ENCODE results near the gene CABCOCO1.
A peak's percentile ranks its signal among the peaks of the same experiment; 100 is the strongest.

CABCOCO1 gene

DNA sequence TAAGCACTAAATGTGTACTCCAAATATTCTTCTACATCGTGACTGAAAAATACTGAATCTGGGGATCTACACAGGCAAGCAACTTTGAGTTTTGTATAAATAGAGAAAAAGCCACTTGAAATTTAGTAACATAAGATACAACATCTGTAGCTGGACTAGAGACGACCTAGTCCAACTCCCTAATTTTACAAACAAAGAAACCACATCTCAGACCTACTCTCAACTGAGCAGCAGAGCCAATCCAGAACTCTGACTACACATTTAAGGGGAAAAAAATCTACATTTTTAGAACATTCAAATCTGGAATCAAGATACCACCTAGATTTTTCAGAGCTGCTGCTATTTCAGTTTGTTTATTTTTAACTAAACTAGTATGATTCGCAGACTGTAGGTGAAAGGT, 88.9 kb downstream of the CABCOCO1 start:
- H3K9me3 ChIP-seq (ENCODE audit: control insufficient read depth in 5 of 5, low read length in 5 of 5), result no peaks in the 10 kb centered on the region
- no peak overlapping the region for H3K4me3 ChIP-seq (ENCODE audit: low read depth in 1 of 5, low read length in 5 of 5)
- H3K9ac ChIP-seq (ENCODE audit: low read length in 5 of 5), result peak overlapping the region in 1 of 5 donors; percentile 0
- peaks cover 0 to 25% (median 19%) of the 10 kb centered on the region in 5 donors for H3K4me1 ChIP-seq (ENCODE audit: control insufficient read depth in 5 of 5, insufficient read depth in 5 of 5, low read length in 5 of 5)
- peak overlapping the region; percentile 24 for H3K27ac ChIP-seq (ENCODE audit: low read depth, low read length)
- no peaks in the 10 kb centered on the region for H3K27me3 ChIP-seq (ENCODE audit: control insufficient read depth in 5 of 5, insufficient read depth in 4 of 5, low read length in 5 of 5)
- no peaks in the 10 kb centered on the region for H3K36me3 ChIP-seq (ENCODE audit: control insufficient read depth in 5 of 5, insufficient read depth in 5 of 5, low read length in 5 of 5)

DNA sequence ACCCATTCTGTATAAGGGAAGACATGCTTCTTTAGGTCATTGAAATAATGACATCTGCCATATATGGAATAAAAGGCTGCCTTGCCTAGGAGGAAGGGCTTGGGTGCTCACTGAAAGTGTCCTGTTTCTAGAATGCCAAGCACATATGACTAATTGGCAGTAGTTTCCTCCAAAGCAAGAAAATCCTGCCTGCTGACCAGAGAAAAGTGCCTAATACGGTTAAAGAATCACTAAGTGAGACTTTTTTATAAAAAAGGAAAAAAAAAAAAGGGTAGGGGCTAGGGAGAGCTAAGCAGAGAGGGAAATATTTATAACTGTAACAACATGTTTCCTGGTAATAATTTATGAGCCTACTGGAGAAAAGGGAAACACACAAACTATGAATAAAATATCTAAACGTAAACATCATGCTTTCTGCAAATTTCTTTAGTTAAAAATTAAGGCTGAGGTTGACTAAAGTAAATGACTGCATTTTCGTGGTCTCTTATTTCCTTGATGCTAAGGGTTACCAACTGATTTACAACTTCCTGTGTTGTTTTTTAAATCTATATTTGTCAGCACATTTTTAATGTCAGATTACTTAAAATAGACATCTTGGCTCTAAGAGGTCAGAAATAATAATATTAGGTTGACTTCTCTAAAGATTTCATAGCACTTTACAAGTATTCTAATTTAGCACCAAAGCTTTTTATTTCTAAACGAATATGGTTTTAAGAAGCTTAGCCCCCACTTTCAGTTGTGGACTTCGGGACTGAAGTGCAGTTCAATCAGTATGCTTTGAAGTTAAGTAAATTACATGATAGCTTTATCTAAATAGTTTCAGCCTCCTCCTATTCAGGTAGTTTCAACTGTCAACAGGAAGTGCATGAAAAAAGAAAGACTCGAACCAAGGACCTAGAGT, 89.6 kb downstream of the CABCOCO1 start:
- H3K27ac ChIP-seq (ENCODE audit: low read depth, low read length), result peak overlapping the region; percentile 24
- H3K4me3 ChIP-seq (ENCODE audit: low read depth in 1 of 5, low read length in 5 of 5), result peak overlapping the region in 1 of 5 donors; percentile 6
- H3K27me3 ChIP-seq (ENCODE audit: control insufficient read depth in 5 of 5, insufficient read depth in 4 of 5, low read length in 5 of 5), result no peaks in the 10 kb centered on the region
- H3K36me3 ChIP-seq (ENCODE audit: control insufficient read depth in 5 of 5, insufficient read depth in 5 of 5, low read length in 5 of 5), result no peaks in the 10 kb centered on the region
- no peaks in the 10 kb centered on the region for H3K9me3 ChIP-seq (ENCODE audit: control insufficient read depth in 5 of 5, low read length in 5 of 5)
- peak overlapping the region in 1 of 5 donors; percentile 0 for H3K9ac ChIP-seq (ENCODE audit: low read length in 5 of 5)
- H3K4me1 ChIP-seq (ENCODE audit: control insufficient read depth in 5 of 5, insufficient read depth in 5 of 5, low read length in 5 of 5), result peaks cover 0 to 25% (median 19%) of the 10 kb centered on the region in 5 donors

DNA sequence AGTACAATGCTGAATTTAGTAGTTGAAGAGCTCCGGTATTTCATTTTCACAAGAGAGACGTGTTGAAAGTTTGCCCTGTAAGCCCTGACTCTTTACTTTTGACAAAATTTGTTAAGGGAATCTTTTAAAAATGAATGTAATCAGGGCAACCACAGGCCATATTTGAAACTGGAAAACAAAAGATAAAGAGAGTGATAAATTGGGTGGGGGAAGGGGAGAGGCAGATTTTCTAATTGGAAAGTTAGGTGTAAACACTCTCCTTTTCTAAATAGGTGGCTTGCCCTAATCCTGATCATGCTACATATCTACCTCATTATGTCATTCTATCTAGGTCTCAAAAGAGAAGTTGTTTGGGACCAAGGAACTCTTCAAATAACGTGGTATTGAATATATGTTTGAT, 90.7 kb downstream of the CABCOCO1 start:
- H3K4me1 ChIP-seq (ENCODE audit: control insufficient read depth in 5 of 5, insufficient read depth in 5 of 5, low read length in 5 of 5), result peaks cover 0 to 25% (median 19%) of the 10 kb centered on the region in 5 donors
- H3K9ac ChIP-seq (ENCODE audit: low read length in 5 of 5), result no peak overlapping the region

DNA sequence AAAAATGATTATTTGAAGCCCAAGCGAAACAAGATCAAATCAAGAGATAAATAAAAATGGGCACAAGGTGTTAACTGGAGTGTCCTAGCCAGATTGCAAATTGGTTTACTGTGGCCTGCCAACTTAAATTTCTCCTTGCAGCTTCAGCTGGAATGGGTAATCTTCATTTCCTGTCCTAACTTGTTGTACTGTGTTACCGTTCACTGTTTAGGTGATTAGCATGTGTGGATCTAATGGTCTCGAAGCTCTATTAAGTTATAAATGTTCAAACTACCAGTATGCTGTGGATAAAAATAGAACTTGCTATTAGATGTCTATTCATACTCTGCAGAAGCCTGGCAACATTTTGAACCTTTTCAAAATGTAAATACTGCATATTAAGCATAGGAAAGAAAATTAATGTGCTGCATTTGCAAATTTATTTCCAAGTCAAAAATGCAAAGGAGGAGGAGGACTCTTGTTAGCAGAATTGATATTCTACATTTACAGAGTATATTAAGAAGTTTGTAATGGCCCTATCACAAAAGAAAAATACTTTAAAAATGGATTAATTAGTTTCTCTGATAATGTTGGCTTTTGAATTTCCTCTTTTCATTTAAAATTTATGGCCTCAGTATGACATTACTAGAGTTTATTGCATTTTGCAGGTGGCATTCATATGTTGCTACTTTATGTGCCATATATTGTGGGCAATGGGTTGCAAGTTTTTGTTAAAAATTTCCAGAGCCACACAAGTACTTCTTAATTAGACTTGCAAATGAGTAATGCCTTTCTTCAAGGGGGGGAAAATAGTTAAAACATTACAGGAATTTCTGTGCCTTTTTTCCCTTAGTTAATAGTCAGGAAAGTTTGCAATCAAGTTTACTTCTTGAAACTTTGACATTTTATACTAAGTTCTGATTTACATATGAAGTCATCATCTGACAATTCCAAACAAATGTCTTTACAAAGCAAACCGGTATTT, 92.1 kb downstream of the CABCOCO1 start:
- H3K27ac ChIP-seq (ENCODE audit: low read depth, low read length), result no peak overlapping the region
- H3K9me3 ChIP-seq (ENCODE audit: control insufficient read depth in 5 of 5, low read length in 5 of 5), result no peaks in the 10 kb centered on the region
- no peak overlapping the region for H3K9ac ChIP-seq (ENCODE audit: low read length in 5 of 5)

More for the DNA sequence above, 90.7 kb downstream of the CABCOCO1 start:
- no peaks in the 10 kb centered on the region for H3K27me3 ChIP-seq (ENCODE audit: control insufficient read depth in 5 of 5, insufficient read depth in 4 of 5, low read length in 5 of 5)
- H3K27ac ChIP-seq (ENCODE audit: low read depth, low read length), result no peak overlapping the region
- H3K36me3 ChIP-seq (ENCODE audit: control insufficient read depth in 5 of 5, insufficient read depth in 5 of 5, low read length in 5 of 5), result no peaks in the 10 kb centered on the region
- H3K4me3 ChIP-seq (ENCODE audit: low read depth in 1 of 5, low read length in 5 of 5), result no peak overlapping the region
- no peaks in the 10 kb centered on the region for H3K9me3 ChIP-seq (ENCODE audit: control insufficient read depth in 5 of 5, low read length in 5 of 5)

DNA sequence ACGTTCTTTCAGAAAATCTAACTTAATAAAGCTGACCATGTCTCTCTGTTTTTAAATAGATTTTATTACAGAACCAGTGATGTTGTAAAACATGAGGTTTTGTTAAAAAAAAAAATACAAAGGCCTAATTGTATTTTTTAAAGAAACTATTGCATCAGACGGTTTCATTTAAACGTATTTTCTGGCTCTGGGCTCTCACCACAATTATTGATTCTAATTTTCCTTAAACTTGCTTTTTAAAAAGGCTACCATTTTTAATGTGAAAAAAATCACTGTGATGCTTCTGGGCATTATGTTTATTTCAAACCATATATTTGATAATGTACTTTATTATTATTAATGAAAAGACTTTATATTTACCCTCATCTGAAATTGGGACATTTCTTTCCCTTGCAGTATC, 94.3 kb downstream of the CABCOCO1 start:
- Histone ChIP-seq H3K36me3 (ENCODE audit: control insufficient read depth in 5 of 5, insufficient read depth in 5 of 5, low read length in 5 of 5) (no peaks in the 10 kb centered on the region), H3K9ac (ENCODE audit: low read length in 5 of 5) (no peak overlapping the region), H3K4me1 (ENCODE audit: control insufficient read depth in 5 of 5, insufficient read depth in 5 of 5, low read length in 5 of 5) (peaks cover 0 to 8% (median 5%) of the 10 kb centered on the region in 5 donors), H3K27ac (ENCODE audit: low read depth, low read length) (no peak overlapping the region), H3K9me3 (ENCODE audit: control insufficient read depth in 5 of 5, low read length in 5 of 5) (no peaks in the 10 kb centered on the region), H3K4me3 (ENCODE audit: low read depth in 1 of 5, low read length in 5 of 5) (no peak overlapping the region), H3K27me3 (ENCODE audit: control insufficient read depth in 5 of 5, insufficient read depth in 4 of 5, low read length in 5 of 5) (no peaks in the 10 kb centered on the region)

More for the DNA sequence above, 92.1 kb downstream of the CABCOCO1 start:
- H3K36me3 ChIP-seq (ENCODE audit: control insufficient read depth in 5 of 5, insufficient read depth in 5 of 5, low read length in 5 of 5), result no peaks in the 10 kb centered on the region
- H3K27me3 ChIP-seq (ENCODE audit: control insufficient read depth in 5 of 5, insufficient read depth in 4 of 5, low read length in 5 of 5), result no peaks in the 10 kb centered on the region
- H3K4me3 ChIP-seq (ENCODE audit: low read depth in 1 of 5, low read length in 5 of 5), result no peak overlapping the region
- peaks cover 0 to 20% (median 19%) of the 10 kb centered on the region in 5 donors for H3K4me1 ChIP-seq (ENCODE audit: control insufficient read depth in 5 of 5, insufficient read depth in 5 of 5, low read length in 5 of 5)

DNA sequence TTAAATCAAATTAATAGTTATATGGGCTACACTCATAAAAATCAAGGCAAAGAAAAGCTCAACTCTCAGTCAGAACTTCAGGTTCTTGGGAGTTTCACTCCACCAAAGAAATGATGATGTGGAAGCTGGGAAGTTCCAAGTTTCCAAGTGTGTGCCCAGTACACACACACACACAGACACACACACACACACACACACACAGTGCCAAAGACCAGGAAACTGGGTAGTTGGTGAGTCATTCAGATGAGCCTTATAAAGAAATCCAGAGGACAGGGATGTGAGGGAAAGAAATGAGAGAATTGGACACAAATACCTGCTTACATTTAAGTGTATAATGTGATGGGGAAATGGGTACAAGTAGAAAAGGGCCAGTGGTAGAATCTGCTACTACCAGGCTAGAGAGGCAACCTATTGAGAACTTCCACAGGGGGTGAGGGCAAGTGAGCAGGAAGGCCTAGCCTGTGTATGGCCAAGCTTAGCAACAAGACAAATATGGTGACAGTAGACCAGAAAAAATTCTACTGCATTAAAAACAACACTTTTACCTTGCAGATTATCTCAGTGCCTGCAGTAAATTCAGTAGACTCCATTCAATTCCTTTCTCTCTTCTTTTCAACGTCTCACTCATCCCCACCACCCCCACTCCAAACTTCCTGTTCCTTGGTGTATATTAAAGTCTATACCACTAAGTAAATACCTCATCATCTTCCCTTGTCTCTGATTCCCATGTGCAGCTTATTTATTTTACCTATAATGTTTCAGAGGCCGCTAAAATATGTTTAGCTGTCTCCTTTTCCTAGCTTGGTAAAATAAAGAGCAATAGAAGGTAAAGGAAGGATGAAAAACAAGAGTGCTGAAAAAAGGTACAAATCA, 95.0 kb downstream of the CABCOCO1 start:
- no peak overlapping the region for H3K27ac ChIP-seq (ENCODE audit: low read depth, low read length)
- H3K27me3 ChIP-seq (ENCODE audit: control insufficient read depth in 5 of 5, insufficient read depth in 4 of 5, low read length in 5 of 5), result no peaks in the 10 kb centered on the region
- no peaks in the 10 kb centered on the region for H3K9me3 ChIP-seq (ENCODE audit: control insufficient read depth in 5 of 5, low read length in 5 of 5)
- no peak overlapping the region for H3K4me3 ChIP-seq (ENCODE audit: low read depth in 1 of 5, low read length in 5 of 5)
- H3K36me3 ChIP-seq (ENCODE audit: control insufficient read depth in 5 of 5, insufficient read depth in 5 of 5, low read length in 5 of 5), result no peaks in the 10 kb centered on the region
- no peak overlapping the region for H3K9ac ChIP-seq (ENCODE audit: low read length in 5 of 5)
- H3K4me1 ChIP-seq (ENCODE audit: control insufficient read depth in 5 of 5, insufficient read depth in 5 of 5, low read length in 5 of 5), result peaks cover 0 to under 1% (median 0%) of the 10 kb centered on the region in 5 donors

DNA sequence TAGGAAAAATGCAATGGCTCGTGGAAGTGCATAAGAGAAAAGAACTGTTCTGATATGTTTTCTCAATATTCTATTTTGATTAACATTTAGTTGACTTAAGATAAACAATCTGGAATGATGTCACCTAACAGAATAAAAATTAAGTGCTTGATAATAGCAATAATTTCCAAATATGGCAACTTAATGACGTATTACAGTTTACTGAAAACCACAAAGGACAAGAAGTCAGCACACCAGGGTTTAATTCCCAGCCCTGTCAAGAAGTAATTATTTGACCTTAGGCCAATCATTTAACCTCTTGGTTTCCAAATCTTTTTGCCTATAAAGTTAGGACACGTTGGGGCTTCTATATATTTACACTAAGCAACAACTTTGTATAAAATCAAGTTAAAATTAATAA, 95.7 kb downstream of the CABCOCO1 start:
- H3K27ac ChIP-seq (ENCODE audit: low read depth, low read length), result no peak overlapping the region
- H3K36me3 ChIP-seq (ENCODE audit: control insufficient read depth in 5 of 5, insufficient read depth in 5 of 5, low read length in 5 of 5), result no peaks in the 10 kb centered on the region
- no peaks in the 10 kb centered on the region for H3K27me3 ChIP-seq (ENCODE audit: control insufficient read depth in 5 of 5, insufficient read depth in 4 of 5, low read length in 5 of 5)
- H3K9ac ChIP-seq (ENCODE audit: low read length in 5 of 5), result no peak overlapping the region
- H3K4me1 ChIP-seq (ENCODE audit: control insufficient read depth in 5 of 5, insufficient read depth in 5 of 5, low read length in 5 of 5), result no peaks in the 10 kb centered on the region
- no peak overlapping the region for H3K4me3 ChIP-seq (ENCODE audit: low read depth in 1 of 5, low read length in 5 of 5)
- no peaks in the 10 kb centered on the region for H3K9me3 ChIP-seq (ENCODE audit: control insufficient read depth in 5 of 5, low read length in 5 of 5)

DNA sequence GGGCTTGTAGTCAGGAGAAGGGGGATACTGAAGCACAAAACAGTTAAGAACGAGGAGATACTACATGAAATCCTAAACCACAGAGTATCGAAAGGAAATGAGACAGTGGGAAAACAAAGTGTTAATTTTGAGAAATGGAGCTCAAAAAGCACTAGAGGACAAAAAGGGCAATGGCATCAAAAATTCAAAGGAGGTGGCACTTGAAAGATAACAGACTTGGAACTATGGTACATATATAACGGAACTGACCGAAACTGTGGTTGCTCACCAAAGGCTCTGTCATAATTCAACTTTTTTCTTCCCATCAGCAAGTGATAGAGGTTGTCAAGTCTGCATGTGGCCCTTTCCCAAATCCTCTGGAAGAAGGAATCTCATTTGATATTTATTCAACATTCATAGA, 97.0 kb downstream of the CABCOCO1 start:
- H3K4me1 ChIP-seq (ENCODE audit: control insufficient read depth in 5 of 5, insufficient read depth in 5 of 5, low read length in 5 of 5), result no peaks in the 10 kb centered on the region
- H3K9me3 ChIP-seq (ENCODE audit: control insufficient read depth in 5 of 5, low read length in 5 of 5), result no peaks in the 10 kb centered on the region
- no peak overlapping the region for H3K27ac ChIP-seq (ENCODE audit: low read depth, low read length)
- H3K9ac ChIP-seq (ENCODE audit: low read length in 5 of 5), result no peak overlapping the region
- no peaks in the 10 kb centered on the region for H3K27me3 ChIP-seq (ENCODE audit: control insufficient read depth in 5 of 5, insufficient read depth in 4 of 5, low read length in 5 of 5)
- no peak overlapping the region for H3K4me3 ChIP-seq (ENCODE audit: low read depth in 1 of 5, low read length in 5 of 5)
- H3K36me3 ChIP-seq (ENCODE audit: control insufficient read depth in 5 of 5, insufficient read depth in 5 of 5, low read length in 5 of 5), result no peaks in the 10 kb centered on the region

DNA sequence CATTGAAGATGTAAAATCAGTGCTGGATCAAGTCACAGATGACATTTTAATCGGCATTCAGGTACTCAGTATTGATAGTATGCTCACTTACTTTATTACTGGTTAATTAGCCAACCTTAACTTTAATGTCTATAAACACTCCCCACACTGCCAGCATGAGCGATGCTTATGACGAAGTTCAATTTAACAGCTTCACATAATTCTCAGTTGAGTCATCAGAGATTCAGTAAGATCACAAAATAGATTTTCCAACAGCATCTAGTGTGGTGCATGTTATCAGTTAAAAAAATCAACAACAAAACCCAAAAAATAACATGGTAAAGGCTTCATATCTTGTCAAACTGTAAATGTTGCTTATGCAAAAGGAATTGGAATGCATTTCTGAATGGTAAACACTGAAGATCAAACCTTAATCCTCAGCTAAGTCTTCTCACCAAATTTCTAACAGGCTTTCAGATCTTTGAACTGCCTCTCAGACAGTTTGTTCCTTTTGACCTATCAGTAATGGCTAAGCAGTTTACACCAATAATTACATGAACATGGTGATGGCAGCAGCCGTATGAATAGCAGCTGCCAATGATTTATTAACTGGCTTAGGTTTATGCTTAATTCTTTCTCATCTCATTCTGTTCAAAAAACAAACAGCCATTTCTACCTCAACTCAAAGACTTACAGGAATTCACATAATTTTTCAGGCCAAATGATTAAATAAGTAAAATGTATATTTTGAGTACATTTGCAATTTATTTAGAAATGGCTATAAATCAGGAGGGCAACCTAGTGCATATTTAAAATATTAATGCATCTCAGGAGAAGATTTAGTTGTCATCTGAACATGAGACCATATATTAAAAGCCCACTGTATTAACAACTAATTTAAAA, 98.5 kb downstream of the CABCOCO1 start:
- Histone ChIP-seq H3K27ac (ENCODE audit: low read depth, low read length) (no peak overlapping the region), H3K36me3 (ENCODE audit: control insufficient read depth in 5 of 5, insufficient read depth in 5 of 5, low read length in 5 of 5) (no peaks in the 10 kb centered on the region), H3K4me3 (ENCODE audit: low read depth in 1 of 5, low read length in 5 of 5) (no peak overlapping the region), H3K9me3 (ENCODE audit: control insufficient read depth in 5 of 5, low read length in 5 of 5) (no peaks in the 10 kb centered on the region), H3K27me3 (ENCODE audit: control insufficient read depth in 5 of 5, insufficient read depth in 4 of 5, low read length in 5 of 5) (no peaks in the 10 kb centered on the region), H3K4me1 (ENCODE audit: control insufficient read depth in 5 of 5, insufficient read depth in 5 of 5, low read length in 5 of 5) (no peaks in the 10 kb centered on the region), H3K9ac (ENCODE audit: low read length in 5 of 5) (no peak overlapping the region)

Data from subcutaneous abdominal adipose tissue (tissue), 5 donors.